Activated CD4-positive, alpha-beta T cell treated with anti-CD3 and anti-CD28 coated beads, Interleukin-2, Interleukin-4, amounts not matched to agents 100 ng/mL and 50 ng/mL, durations not matched to agents 16 hours and 8 hours (primary cell): Measurements from ENCODE around the gene GLIPR1L1.

Source experiments
- DNase-seq: peaks from one replicate; pipeline ENCODE4 v3.0.0-alpha.2; 2020; ENCODE audit warnings: low spot score

Gene GLIPR1L1, protein sequence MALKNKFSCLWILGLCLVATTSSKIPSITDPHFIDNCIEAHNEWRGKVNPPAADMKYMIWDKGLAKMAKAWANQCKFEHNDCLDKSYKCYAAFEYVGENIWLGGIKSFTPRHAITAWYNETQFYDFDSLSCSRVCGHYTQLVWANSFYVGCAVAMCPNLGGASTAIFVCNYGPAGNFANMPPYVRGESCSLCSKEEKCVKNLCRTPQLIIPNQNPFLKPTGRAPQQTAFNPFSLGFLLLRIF

GRCh38 chr12:75334384-75335030, at the start of gene GLIPR1L1:
Gene GLIPR1L1, plus strand, starts transcription at chr12:75334670. Its CDS starts 59 bp downstream, at chr12:75334729.
- peak; percentile 86 for DNase-seq

DNA sequence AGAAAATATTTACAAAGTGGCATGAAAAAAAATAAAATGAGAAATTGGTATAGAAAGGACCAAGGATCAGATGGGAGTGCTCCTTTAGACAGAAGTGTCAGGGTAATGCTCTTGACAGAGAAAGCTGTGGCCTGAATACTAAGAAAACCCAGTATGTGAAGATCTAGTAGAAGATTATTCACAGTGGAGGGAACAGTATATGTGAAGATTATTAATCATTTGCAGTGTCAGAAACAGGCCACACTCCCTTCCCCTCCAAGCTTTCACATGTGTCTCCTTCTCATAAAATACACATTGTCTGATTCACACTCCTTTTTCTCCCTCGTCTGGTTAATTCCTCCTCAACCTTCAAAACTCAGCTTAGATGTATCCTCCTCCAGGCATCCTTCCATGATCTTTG, 45.6 kb upstream of the GLIPR1L1 start:
- DNase-seq, result no peak

DNA sequence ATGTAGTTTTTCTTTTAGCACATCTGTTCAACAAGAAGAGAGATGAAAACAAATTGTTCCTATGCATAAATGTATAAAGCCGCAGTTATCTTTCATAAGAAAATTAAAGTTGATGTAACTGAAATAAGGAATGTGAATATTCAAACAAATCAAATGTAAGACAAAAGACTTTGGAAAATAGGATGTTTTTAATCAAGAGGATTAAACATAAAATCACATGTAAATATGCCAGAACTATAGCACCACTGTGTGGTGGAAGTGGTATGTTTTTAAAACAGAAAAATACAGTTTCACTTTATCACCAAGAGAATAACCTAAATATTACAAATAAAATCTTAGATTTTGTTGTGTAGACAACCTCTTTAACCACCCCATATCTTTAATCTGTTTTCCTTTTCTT, 44.7 kb upstream of the GLIPR1L1 start:
- no peak for DNase-seq

DNA sequence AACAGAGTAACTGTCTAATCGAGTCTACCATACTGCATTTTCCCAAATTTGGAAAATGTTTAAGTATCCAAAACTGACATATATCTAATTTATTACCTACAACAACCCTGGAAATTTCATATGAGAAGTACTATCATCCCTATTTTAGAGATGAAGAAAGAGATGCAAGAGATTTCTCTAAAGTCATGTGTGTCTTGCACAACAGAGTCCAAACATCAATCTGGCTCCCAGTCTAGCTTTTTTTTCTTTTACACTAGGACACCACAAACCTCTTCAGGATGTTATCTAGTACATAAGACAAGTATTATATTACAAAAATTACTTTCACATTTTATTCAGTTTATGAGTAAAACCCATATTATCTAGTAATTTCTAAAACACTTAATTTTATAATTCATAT, 43.5 kb upstream of the GLIPR1L1 start:
- no peak for DNase-seq

- DNase-seq, result no peak
Observed at GRCh38 chr12:75294336-75294735, 40.1 kb upstream of the GLIPR1L1 start.

- DNase-seq, result no peak
Observed at GRCh38 chr12:75294797-75295196, 39.7 kb upstream of the GLIPR1L1 start.

DNA sequence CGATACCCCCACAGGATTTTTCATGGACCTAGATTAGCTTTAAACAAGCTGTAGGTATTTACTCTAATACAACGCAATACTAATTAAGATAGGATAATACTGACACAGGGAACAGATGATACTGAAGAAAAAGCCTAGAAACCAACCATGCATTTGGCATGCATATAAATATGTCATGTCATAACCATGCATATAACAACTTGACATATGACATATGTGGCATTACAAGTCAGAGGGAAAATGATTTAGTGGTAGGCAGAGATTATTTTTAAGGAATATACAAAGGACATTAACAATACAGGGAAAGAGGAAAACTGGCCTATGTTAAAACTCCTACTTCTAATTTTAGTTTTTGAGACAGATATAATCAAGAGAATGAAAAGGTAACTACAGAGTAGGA, 32.2 kb upstream of the GLIPR1L1 start:
- DNase-seq, result no peak

- DNase-seq, result no peak
Observed at GRCh38 chr12:75302781-75303180, 31.7 kb upstream of the GLIPR1L1 start.

DNA sequence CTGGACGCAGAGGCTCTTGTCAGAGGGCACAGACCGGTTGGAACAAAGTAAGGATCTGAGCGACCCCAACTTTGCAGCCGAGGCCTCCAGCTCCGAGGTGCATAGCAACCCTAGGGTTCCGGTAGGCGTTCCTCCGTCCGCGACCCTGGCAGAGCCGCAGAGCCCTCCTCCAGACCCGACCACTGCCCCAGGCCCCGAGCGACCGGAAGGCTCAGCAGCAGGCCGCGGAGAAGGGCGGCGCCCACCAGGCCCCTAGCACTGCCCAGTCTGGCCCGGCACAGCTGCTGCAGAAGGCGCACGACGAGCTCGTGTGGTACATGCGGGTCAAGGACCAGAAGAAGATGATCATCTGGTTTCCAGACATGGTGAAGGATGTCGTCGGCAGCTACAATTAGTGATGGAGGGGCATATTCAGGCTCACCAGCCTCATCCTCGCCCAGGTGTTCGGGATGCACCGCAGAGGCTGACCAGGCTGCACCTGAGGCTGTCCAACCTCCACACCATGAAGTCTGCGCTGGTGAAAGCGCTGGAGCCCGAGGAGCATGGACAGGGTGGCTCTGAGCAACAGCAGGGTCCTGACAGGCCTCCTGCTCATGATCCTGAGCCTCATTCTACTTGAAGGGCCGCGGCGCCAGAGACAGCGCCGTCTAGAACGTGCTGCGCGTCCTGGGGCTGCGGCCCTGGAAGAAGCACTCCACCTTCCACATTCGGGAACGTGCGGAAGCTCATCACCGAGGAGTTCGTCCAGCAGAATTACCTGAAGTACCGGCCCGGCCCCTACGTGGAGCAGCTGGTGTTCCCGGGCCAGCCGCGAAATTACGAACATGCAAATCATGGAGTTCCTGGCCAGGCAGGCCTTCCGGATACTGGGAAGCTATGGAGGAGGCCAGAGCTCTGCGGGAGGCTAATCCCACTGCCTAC, 28.8 kb upstream of the GLIPR1L1 start:
- no peak for DNase-seq

GRCh38 chr12:75308279-75308678, 26.2 kb upstream of the GLIPR1L1 start:
- DNase-seq, result no peak

DNA sequence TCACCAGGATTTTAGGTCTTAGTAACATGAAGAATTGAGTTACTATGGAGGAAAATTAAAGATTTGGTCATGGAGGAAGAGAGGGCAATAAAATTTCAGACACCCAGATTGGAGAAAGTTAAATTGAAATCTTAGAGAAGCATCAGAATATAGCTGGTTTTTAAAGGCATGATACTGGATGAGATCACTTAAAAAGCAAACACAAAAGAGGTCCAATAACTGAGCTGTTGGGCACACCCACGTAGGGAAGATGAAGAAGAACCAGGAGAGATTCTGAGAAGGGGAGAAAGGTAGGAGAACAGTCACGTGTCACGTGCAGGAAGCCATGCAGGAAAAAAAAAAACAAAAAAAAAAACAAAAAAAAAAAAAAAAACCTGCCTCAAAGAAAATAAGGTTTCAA, 23.1 kb upstream of the GLIPR1L1 start:
- no peak for DNase-seq

DNA sequence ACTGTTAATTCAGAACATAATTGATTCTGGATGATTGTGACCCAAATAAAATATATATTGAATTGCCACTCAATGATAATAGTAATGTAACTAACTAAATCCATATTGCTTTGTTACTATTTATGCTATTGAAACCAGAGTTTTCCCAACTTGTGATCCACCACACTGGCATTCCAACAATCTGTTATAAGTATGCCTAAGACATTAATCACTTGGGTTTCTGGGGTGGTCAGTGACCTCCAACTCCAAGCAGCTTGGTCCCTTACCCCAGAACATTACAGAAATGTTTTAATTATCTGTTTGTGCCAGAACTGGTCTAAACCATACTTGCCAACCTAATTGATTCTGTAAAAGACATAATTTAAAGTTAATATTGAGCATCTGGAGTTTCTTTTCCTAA, 19.0 kb upstream of the GLIPR1L1 start:
- DNase-seq, result no peak

- DNase-seq, result no peak
Observed at GRCh38 chr12:75317784-75318183, 16.7 kb upstream of the GLIPR1L1 start.

DNA sequence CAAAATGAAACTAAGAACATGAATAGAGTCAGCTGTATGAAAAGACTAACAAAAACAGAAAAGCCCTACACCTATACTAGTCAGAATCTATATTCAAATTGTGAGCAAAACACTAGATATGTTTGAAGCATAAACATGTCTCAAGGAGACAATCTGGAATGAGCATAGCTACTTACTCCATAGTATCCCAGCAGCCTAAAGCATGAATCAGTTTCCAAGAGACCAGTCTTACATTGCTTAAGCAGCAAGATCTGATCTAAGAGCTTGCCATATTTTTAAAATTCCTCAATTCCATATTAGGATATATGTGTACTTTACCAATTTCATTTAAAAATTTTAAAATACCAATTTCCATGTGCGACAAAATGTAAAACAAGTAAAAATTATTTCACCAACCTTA, 12.0 kb upstream of the GLIPR1L1 start:
- no peak for DNase-seq

GRCh38 chr12:75323663-75324062, 10.8 kb upstream of the GLIPR1L1 start:
- no peak for DNase-seq

GRCh38 chr12:75327642-75328041, 6.8 kb upstream of the GLIPR1L1 start:
- DNase-seq, result no peak

DNA sequence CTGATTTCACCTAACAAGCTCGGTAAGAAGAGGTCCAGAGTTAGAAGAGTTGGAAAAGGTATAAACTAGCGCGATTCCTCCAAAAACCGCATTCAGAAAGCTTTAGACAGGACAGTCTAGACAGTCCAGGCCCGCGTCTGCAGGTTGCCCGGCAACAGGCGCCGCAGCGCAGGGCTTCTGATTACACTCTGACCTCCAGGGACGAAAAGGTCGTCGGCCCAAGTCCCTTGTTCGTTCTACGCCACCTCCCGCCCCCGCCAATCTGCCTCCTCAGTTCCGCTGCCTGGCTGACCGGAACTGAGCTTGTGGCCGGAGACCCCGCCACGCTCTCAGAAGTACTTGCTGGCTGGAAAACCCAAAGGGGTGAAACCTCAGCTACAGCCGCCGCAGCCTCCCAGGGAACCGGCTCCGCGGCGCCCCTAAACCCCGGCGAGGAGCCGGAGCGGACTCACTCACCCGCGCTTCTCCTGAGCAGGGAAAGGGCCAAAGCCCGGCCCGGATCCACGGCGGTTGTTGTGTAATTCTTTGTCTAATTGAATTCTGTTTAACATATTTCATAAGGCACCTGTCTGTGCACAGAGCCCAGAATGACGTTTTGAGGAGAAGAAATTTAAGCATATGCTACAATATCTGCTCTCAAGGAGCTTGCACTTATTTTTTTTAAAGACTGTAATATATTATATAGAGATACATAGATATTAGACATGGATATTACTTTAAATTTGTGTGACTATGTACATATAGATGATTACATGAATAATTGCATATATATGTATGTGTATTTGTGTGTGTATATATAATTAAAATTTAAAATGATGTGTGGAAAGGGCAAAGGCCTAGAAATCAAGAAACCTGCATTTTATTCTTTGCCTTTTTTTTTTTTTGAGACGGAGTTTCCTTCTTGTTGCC, 4.3 kb upstream of the GLIPR1L1 start, which contains the start of gene CAPS2:
Gene CAPS2, minus strand, starts transcription at position 407 of the 909 bp plus-strand sequence. CDS start 3,826 bp downstream, outside the sequence.
- peak; percentile 53 for DNase-seq

DNA sequence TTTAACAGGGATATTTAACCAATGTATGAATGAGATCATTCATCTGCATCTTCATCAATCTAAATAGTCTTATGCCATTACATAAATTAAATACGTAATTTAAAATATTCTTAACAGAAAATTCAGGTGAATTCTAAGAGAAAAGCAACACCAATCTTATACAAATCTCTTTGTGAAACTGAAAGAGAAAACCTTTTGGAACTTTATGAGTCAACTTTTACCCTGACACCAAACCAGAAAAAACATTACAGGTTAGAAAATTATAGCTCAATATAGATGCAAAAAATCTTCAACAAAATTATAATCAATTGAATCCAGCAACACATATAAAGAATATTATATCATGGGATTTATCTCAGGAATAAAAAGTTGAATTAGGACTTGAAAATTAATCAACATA, 3.4 kb downstream of the GLIPR1L1 start:
- peak; percentile 17 for DNase-seq

GRCh38 chr12:75341873-75342272, 7.4 kb downstream of the GLIPR1L1 start:
- no peak for DNase-seq

GRCh38 chr12:75345531-75345930, 11.1 kb downstream of the GLIPR1L1 start:
- no peak for DNase-seq

DNA sequence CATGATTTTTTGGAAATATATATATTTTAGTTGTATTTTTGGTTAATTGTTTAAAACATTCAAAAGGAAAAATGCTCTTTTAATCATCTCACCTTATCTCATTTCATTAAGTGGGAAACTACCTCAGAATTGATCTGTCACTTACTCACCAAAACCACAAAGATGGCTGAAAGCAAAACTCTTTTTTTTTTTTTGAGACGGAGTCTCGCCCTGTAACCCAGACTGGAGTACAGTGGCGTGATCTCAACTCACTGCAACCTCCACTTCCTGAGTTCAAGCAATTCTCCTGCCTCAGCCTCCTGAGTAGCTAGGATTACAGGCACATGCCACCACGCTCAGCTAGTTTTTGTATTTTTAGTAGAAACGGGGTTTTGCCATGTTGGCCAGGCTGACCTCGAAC, 11.7 kb downstream of the GLIPR1L1 start:
- DNase-seq, result peak; percentile 58

DNA sequence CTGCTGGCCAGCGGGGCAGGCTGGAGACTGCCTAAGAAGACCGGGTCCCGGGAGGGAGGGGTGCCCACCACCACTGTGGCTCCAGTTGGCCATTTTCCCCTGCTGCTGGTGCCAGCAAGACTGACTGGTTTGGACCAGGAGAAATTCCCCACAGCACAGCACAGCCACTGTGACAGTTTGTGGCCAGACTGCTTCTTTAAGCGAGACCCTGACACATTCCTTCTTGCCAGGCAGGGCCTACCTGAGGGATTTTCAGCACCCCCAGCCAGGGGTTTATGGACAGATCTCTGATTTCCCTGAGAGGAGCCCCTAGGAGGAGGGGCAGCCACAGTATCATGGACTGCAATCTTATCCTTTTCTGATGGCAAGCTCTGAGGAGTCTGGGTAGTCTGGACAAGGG, 15.5 kb downstream of the GLIPR1L1 start:
- no peak for DNase-seq
